ENCODE measurements around the gene ATF6. TPM values are rescaled to one million over a fixed set of nuclear protein-coding genes. Genes with fewer than 3 reads are reported as not detected.

ATF6 gene
- total and polyA plus RNA-seq, 2 of the 4 experiments (the other 2 are of a cell fraction): 12.2 to 17.6 TPM

GRCh38 chr1:161886589-161886988 lies 120.5 kb downstream of the ATF6 start:
- Histone ChIP-seq H2BK15ac (ENCODE audit: low read depth, low read length) (no peak overlapping the region), H3K4me3 (ENCODE audit: insufficient read depth, low read depth, low read length) (no peak overlapping the region), H2BK20ac (ENCODE audit: low read depth, low read length) (no peak overlapping the region), H4K20me1 (ENCODE audit: insufficient read depth, low read length) (no peaks in the 10 kb centered on the region), H3K18ac (ENCODE audit: low read depth, low read length) (no peak overlapping the region), H4K5ac (ENCODE audit: low read depth, low read length) (no peak overlapping the region), H2AK5ac (ENCODE audit: low read depth, low read length) (no peak overlapping the region), H3K9ac (ENCODE audit: low read depth, low read length) (no peak overlapping the region), H3K4me1 (ENCODE audit: control insufficient read depth, insufficient read depth, low read length) (peaks cover 1% of the 10 kb centered on the region), H4K91ac (ENCODE audit: insufficient read depth, low read depth, low read length) (no peak overlapping the region), H2AFZ (replicated peaks; ENCODE audit: low read length, poor library complexity) (no peak overlapping the region), H3K79me1 (ENCODE audit: low read depth in 1 of 2, low read length in 2 of 2) (no peaks in the 10 kb centered on the region), H2BK5ac (ENCODE audit: low read depth, low read length, poor library complexity, severe bottlenecking) (no peak overlapping the region), H3K27ac (ENCODE audit: insufficient read depth, low read length) (no peak overlapping the region), H3K27me3 (ENCODE audit: control insufficient read depth, insufficient read depth, low read length) (no peaks in the 10 kb centered on the region), H3K4ac (ENCODE audit: low read depth, low read length) (no peak overlapping the region), H4K8ac (ENCODE audit: low read depth in 2 of 2, low read length in 2 of 2) (no peak overlapping the region), H3K23ac (ENCODE audit: low read depth, low read length) (no peak overlapping the region), H2BK120ac (ENCODE audit: low read depth, low read length) (no peak overlapping the region), H2AK9ac (replicated peaks; ENCODE audit: low read depth, low read length, poor library complexity) (no peak overlapping the region), H3K14ac (replicated peaks; ENCODE audit: low read depth, low read length) (no peak overlapping the region), H3K9me1 (ENCODE audit: insufficient read depth, low read length) (no peaks in the 10 kb centered on the region), H3K56ac (ENCODE audit: extremely low read depth, insufficient read depth, low read length) (no peak overlapping the region), H3K36me3 (ENCODE audit: control insufficient read depth, insufficient read depth, low read length) (peaks cover 8% of the 10 kb centered on the region), H3K9me3 (ENCODE audit: control insufficient read depth, insufficient read depth, low read length) (no peaks in the 10 kb centered on the region), H3K4me2 (ENCODE audit: low read depth, low read length) (no peak overlapping the region)
- intact Hi-C loops (cut with micrococcal nuclease): no loop called here
- DNase-seq (no peak), ATAC-seq (ENCODE audit: low read depth) (no peak)
- ChIA-PET POLR2A (ENCODE audit: unreplicated experiment) (no interaction called here), CTCF (no interaction called here)
- TF ChIP-seq FOS (IDR thresholded peaks at IDR 0.05; ENCODE audit: low read depth, low read length): no peak
- no peak for TF ChIP-seq MAZ (IDR thresholded peaks at IDR 0.05; ENCODE audit: borderline replicate concordance, low read depth, low read length)
- TF ChIP-seq CEBPB (IDR thresholded peaks at IDR 0.05; ENCODE audit: low read depth, low read length): no peak
- no peak for TF ChIP-seq CHD1 (IDR thresholded peaks at IDR 0.05; ENCODE audit: low read depth, low read length)
- no peak for TF ChIP-seq MXI1 (IDR thresholded peaks at IDR 0.05; ENCODE audit: borderline replicate concordance, low read depth, low read length)
- TF ChIP-seq SMC3 (IDR thresholded peaks at IDR 0.05; ENCODE audit: low read depth, low read length): no peak
- BruUV-seq (replicated peaks): no TSS peak
- WGBS, 2 experiments (ENCODE audit: extremely low coverage in 2 of 2, insufficient read length in 1 of 2): no CpG with 5 or more reads among the region's 5 CpGs
- in situ Hi-C loops (cut with MboI; ENCODE audit: low sequenced_read_pairs): no loop called here
- dilution Hi-C loops (cut with HindIII; ENCODE audit: low sequenced_read_pairs, unreplicated experiment): no loop called here
